Right lung (tissue), 5 donors: Measurements from ENCODE around the gene PMF1. TPM values are rescaled to one million over a fixed set of nuclear protein-coding genes. Genes with fewer than 3 reads are reported as not detected.
A peak's percentile ranks its signal among the peaks of the same experiment; 100 is the strongest.
"Not testable (repeated sequence)": the region's sequence is repeated elsewhere in the genome, so short reads cannot be mapped to it uniquely, and the experiment has no call there.

Experiments
- DNase-seq, 2 donors: peaks; one replicate each; pipeline ENCODE4 v3.0.0-alpha.2; 2013
- polyA plus RNA-seq, 5 donors: library from polyadenylated mRNA; unstranded; fragments of 120-200 nt; gene quantifications; one replicate each; pipeline versions ENCODE4 v1.2.1 to v1.2.3, GENCODE V29; 2013; ENCODE audit warnings: inconsistent platforms in 1 of 5, low replicate concordance in 1 of 5; ENCODE audit not compliant: insufficient read length in 5 of 5, insufficient read depth in 1 of 5

The PMF1 gene
- polyA plus RNA-seq, 5 donors, result 72.7 to 99.8 (median 76.9) TPM

DNA sequence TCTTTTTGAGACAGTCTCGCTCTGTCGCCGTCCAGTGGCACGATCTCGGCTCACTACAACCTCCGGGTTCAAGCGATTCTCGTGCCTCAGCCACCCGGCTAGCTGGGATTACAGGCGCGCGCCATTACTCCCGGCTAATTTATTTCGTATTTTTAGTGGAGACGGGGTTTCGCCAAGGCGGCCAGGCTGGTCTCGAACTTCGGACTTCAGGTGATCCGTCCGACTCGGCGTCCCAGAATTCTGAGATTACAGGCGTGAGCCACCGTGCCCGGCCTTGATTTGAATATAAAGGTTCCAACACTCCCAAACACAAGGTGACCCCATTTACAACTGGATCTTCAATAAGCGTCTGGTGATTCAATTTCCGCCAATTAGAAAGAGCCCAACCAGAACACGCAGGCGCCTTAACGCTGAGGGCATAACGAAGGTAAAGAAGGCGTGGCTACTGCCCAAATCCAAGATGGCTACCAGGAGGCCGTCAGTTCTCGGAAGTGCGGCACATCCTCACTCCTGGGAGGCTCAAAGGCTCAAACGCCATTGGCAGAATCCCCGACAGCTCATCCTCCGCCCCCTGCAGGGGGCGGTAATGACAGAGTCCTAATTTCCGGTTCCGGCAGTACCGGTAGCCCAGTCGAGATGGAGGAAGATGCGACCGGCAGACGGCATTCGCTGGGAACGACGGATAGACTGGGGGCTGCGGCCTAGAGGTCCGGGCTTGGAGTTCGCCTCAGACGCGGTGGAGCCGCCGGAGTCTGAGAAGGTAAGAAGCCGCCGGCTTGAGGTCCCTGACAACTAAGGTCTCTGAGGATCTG is 19.1 kb upstream of the PMF1 start, which contains the start of gene SLC25A44:
SLC25A44 (plus strand) TSS at position 617 of the 812 bp plus-strand sequence. CDS start 5,744 bp downstream, outside the sequence.
- peak; percentile 97 to 99 for DNase-seq

DNA sequence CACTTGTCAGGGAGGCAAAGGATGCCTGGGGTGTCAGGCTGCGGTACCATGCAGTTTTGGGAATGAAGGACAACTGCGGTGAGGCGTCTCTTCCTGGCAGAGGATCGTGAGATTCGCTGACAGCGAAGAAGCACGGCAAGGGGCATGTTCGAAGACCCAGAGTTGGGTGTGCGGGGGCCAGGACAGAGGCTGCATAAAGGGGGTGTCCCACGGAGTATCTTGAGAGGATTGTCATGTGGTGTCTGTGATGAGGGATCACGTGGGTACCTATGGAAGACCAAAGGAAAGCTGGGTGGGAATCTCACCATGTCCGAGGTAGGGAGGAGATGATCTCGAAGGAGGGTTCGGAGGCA is 18.5 kb upstream of the PMF1 start:
- no peak for DNase-seq

- no peak for DNase-seq
Measured at GRCh38 chr1:156195853-156196252, 17.0 kb upstream of the PMF1 start.

DNA sequence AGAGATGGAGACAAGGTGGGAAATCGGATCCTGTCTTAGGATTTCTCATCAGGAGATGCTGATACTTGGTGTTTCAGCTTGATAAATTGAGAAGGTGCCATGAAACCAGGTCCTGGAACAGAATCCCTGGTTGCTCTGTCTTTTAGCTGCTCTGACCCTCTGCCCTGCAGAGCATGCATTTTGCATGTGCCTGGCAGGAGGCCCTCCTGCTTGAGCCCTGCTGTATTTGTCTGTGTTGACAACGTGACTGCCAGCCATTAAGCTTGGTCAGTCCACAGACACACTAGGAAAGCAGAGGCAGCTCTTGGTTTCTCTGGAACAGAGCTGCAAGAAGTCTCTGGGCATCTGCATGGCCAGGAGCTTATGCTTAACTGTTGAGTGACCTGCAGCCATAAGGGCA is 16.4 kb upstream of the PMF1 start:
- DNase-seq, result no peak

GRCh38 chr1:156198831-156199349 is 13.9 kb upstream of the PMF1 start:
- DNase-seq, result no peak

- DNase-seq, result no peak
Measured at GRCh38 chr1:156200044-156200443, 12.8 kb upstream of the PMF1 start.

GRCh38 chr1:156203331-156203730 is 9.5 kb upstream of the PMF1 start:
- no peak for DNase-seq

DNA sequence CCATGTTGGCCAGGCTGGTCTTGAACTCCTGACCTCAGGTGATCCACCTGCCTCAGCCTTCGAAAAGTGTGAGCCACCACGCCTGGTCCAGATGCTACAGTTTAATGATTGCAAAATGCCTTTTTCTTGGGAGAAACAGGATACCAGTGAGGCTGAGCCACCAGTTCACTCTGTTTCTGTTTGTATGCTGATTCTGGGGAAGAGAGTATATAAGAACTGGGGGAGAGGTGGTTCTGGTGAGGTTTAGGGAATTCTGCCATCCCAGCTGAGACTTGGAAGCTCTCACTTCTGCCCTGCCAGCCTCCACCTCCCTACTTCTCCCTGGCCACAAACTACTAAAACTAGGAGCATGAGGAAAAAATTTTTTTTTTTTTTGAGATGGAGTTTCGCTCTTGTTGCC is 8.1 kb upstream of the PMF1 start:
- DNase-seq, result no peak

DNA sequence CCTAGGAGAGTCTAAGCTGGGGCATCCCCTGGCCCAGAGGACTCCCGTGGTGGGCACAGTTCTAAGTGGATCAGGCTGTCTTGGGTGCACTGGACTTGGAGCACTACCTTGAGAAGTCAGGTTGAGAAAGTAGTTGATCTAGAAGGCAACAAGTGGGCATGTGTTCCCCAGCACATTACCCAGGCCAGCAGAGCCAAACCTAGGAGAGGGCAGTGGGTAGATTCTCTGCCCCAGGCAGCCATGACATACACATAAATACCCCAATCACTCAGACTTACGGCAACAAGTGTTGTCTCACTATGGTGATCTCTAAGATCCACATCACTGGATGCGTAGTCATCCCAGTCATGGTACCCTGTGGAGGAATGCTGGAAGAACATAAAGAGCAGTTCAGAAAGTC is 1.6 kb upstream of the PMF1 start:
- DNase-seq, result no peak

DNA sequence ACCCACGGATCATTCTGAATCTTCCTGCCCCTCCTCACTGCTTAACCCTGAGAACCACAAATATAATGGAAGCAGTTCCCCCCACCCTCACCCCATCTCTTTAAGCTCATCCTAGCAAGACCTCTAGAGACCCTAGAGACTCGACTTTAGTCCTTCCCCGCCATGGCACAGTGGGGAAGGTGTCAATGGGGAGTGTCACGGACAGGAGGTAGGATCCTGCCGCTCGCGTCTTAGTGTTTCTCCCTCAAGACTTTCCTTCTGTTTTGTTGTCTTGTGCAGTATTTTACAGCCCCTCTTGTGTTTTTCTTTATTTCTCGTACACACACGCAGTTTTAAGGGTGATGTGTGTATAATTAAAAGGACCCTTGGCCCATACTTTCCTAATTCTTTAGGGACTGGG is 677 bp upstream of the PMF1 start:
- DNase-seq, result no peak

DNA sequence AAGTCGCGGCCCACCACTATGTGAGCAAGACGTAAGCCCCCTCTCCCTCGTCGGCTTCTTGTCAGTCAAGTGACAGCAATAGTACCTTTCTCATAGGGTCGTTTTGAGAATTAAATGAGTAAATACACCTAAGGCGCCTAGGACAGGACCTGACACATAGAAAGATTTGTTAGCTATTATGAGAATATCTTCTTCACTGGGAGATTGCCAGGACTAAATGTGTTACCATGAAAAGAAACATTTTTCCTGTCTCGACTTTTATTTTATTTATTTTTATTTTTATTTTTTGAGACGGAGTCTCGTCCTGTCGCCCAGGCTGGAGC is 798 bp downstream of the PMF1 start:
- DNase-seq, result no peak

- DNase-seq, result no peak
Measured at GRCh38 chr1:156214024-156214748, 1.4 kb downstream of the PMF1 start.

DNA sequence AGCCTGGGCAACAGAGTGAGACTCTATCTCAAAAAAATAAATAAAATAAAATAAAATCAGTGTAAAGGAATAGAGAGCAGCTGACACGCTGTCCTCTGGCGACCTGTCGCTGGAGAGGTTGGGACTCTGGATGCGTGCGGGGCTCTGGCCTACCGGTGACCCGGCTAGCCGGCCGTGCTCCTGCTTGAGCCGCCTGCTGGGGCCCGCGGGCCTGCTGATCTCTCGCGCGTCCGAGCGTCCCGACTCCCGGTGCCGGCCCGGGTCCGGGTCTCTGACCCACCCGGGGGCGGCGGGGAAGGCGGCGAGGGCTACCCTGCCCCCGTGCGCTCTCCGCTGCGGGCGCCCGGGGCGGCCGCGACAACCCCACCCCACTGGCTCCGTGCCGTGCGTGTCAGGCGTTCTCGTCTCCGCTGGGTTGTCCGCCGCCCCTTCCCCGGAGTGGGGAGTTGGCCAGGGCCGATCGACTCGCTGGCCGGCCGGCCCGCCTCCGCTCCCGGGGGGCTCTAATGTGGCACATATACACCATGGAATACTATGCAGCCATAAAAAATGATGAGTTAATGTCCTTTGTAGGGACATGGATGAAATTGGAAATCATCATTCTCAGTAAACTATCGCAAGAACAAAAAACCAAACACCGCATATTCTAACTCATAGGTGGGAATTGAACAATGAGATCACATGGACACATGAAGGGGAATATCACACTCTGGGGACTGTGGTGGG is 3.7 kb downstream of the PMF1 start:
- not testable (repeated sequence) for DNase-seq

DNA sequence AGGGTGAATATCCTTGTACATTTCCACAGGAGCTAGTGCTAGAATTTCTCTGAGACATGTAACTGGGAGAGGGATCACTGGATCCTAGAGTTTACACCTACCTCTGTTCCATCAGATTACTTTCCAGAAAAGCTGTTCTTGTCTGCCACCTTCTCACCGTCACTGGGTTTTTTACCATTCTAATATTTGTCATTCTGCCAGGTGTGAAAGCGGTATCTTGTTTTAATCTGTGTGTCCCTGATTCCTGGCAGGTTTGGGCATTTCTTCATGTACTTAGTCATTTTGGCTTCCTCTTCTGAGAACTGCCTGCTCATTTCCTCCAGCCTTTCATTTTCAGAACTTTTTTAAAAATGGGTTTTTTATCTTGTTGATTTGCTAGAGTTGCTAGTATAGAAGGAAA is 5.1 kb downstream of the PMF1 start:
- no peak for DNase-seq

- no peak for DNase-seq
Measured at GRCh38 chr1:156220226-156220625, 7.4 kb downstream of the PMF1 start.

DNA sequence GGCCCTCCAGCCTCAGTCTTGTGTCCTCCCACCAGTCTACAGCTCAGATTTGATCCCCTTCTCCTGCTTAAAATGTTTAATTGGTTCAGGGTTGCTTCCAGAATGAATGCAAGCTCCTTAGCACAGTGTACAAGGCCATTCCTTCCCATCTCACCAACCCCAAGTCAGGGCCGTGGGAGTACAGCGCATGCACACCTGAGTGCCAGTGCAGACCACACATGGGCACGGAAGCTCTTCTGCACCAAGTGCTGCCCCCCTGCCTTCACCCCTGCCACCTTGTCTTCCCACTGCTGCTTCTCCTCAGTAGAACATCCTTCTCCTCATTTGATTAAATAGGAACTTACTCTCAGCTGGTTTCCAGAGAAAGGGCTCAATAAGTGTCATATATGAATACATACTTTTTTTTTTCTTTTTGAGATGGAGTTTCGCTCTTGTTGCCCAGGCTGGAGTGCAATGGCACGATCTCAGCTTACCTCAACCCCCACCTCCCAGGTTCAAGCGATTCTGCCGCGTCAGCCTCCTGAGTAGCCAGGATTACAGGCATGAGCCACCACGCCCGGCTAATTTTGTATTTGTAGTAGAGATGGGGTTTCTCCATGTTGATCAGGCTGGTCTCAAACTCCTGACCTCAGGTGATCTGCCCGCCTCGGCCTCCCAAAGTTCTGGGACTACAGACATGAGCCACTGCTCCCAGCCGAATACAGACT is 9.3 kb downstream of the PMF1 start:
- DNase-seq, result no peak

GRCh38 chr1:156225677-156226014 is 12.8 kb downstream of the PMF1 start:
- no peak for DNase-seq

DNA sequence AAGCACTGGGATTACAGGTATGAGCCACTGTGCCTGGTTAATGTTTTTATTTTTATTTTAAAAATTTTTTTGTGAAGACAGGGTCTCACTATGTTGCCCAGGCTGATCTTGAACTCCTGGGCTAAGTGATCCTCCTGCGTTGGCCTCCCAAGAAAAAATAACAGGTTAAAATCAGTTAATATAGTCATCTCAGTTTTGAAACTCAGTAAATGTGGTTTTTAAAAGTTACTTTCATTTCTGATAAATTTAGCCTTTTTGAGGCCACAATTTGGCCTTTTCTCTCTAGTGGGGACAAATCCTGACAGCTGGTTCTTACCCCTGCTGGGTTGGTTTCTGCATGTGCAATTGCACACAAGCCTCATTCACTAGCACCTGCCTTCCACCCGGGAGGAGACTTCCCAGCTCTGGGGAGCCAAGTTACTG is 13.3 kb downstream of the PMF1 start:
- DNase-seq, result no peak

DNA sequence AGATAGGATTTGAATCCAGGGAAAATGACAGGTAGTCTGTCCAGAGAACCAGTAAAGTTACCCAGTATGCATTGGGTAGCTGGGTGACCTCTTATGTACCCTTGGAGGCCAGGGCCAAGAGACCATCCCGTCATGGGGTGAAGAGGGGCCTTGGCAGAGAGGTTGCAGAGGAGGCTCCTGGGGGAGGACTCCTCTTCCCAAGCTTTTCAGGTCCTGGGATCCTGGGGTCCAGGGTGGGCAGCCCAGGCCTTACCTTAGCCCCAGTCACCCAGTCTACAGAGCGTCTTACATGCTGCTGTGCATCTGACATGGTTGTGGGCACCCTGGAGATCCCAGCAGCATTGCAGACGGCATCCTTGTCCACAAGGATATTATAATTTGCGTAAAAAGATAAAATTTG is 14.0 kb downstream of the PMF1 start:
- DNase-seq, result no peak

GRCh38 chr1:156228501-156228900 is 15.7 kb downstream of the PMF1 start:
- DNase-seq, result no peak

DNA sequence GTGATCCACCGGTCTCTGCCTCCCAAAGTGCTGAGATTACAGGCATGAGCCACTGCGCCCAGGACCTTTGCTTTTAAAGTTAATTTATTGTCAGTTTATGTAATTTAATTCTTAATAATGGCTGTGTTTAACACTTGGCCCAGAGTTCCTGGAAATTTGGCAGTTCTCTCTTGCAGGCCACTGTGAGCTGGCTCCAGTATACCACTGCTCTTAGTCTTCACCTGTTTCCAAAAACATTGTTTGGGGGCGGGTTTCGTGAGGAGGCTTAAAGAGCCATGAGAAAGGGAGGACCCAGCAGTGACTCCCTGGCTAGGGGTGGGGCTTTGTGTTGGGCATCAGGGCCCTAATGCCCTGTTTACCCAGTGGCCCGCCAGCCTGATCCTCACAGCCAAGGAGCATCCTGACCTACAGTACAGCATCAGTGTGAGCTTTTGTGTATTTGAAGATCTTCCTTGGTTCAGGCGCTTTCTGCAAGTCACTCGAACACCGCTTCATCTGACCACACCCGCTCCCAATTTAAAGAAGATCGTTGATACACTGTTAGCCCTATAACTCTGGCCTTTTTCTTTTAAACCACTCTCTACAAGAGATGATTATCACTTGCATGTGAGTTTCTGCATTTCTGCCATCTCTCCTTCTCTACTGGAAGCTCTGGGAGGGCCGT is 17.1 kb downstream of the PMF1 start:
- DNase-seq, result no peak

GRCh38 chr1:156230473-156230837 is 17.6 kb downstream of the PMF1 start:
- DNase-seq, result no peak
